OCI-LY3 (cell line): ENCODE data around the gene UTP3.
"Not testable (repeated sequence)": the region's sequence is repeated elsewhere in the genome, so short reads cannot be mapped to it uniquely, and the experiment has no call there.

Experiments
- H2AFZ ChIP-seq: fragments of 200-600, 300-600 bp; shearing (Covaris generic); 2 replicates; pipeline ENCODE4 v1.6.0; 2014; ENCODE audit warnings: antibody characterized with exemption, low read depth, low read length
- H3K27ac ChIP-seq: fragments of 200-600, 300-600 bp; sonication (generic); 2 replicates; pipeline ENCODE4 v1.5.1; 2014; ENCODE audit warnings: mild to moderate bottlenecking, low read length, moderate library complexity, mixed read lengths
- H3K27me3 ChIP-seq: fragments of 200-600, 300-600 bp; sonication (generic); 2 replicates; pipeline ENCODE4 v1.6.1; 2014; ENCODE audit warnings: low read depth, low read length, mixed read lengths
- H3K36me3 ChIP-seq: fragments of 200-600, 300-600 bp; sonication (generic); replicated peaks from 2 replicates; pipeline ENCODE3; 2014; ENCODE audit warnings: low read depth, low read length, mixed read lengths
- H3K4me1 ChIP-seq: fragments of 300-600, 200-600 bp; sonication (generic); 2 replicates; pipeline ENCODE4 v1.6.1; 2014; ENCODE audit warnings: low read length, mixed read lengths
- H3K4me2 ChIP-seq: fragments of 200-600, 300-600 bp; sonication (generic); 2 replicates; pipeline ENCODE4 v1.6.1; 2014; ENCODE audit warnings: low read length, mixed read lengths
- H3K4me3 ChIP-seq: fragments of 300-600, 200-600 bp; sonication (generic); 2 replicates; pipeline ENCODE4 v1.5.1; 2014; ENCODE audit warnings: antibody characterized with exemption, mild to moderate bottlenecking, low read length, moderate library complexity
- H3K79me2 ChIP-seq: fragments of 300-600, 200-600 bp; shearing (Covaris generic); 2 replicates; pipeline ENCODE4 v1.6.1; 2014; ENCODE audit warnings: mild to moderate bottlenecking, low read length, mixed read lengths
- H3K9ac ChIP-seq: fragments of 300-600, 200-600 bp; shearing (Covaris generic); 2 replicates; pipeline ENCODE4 v1.6.0; 2014; ENCODE audit warnings: mild to moderate bottlenecking, low read length, moderate library complexity
- H3K9me3 ChIP-seq: fragments of 200-600, 300-600 bp; shearing (Covaris generic); 2 replicates; pipeline ENCODE4 v1.6.1; 2014; ENCODE audit warnings: low read length, mixed read lengths; ENCODE audit not compliant: insufficient read depth
- H4K20me1 ChIP-seq: fragments of 200-600, 300-600 bp; sonication (generic); 2 replicates; pipeline ENCODE4 v1.6.1; 2016; ENCODE audit warnings: low read length, mixed read lengths; ENCODE audit not compliant: insufficient read depth
- CTCF ChIP-seq: fragments of 200-600, 300-600 bp; sonication (generic); IDR thresholded peaks from 2 replicates; pipeline ENCODE4 v1.5.1; 2014; ENCODE audit warnings: antibody characterized with exemption, low read length, low read depth
- EZH2phosphoT487 ChIP-seq: fragments of 200-600 bp; shearing (Covaris generic); IDR thresholded peaks from 2 replicates; pipeline ENCODE4 v1.6.1; 2018; ENCODE audit warnings: antibody characterized with exemption, mixed run types, low read depth

The UTP3 gene

DNA sequence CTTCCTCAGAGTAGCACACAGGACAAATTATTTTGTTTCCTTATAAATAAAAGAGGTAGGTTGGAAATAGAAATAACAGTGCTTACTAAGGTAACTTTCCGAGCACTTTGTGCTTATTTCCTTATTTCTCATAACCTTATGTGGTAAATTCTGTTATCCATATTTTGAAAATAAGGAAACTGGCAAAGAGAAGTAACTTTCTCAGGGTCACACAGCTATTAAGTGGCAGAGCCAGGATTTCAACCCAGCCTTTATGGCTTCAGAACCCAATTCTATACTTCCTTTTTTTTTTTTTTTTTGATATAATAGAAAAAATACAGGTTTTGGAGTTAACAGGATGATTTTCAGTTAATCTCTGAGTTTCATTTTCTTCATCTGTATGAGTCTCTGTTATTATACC is 3.3 kb downstream of the UTP3 start:
- Histone ChIP-seq H3K4me3 (no peak overlapping the region), H3K79me2 (peaks cover 56% of the 10 kb centered on the region), H2AFZ (no peak overlapping the region), H3K36me3 (peaks cover 10% of the 10 kb centered on the region), H3K4me2 (no peak overlapping the region), H3K9ac (no peak overlapping the region), H3K4me1 (peaks cover 15% of the 10 kb centered on the region), H3K27me3 (no peaks in the 10 kb centered on the region), H4K20me1 (no peaks in the 10 kb centered on the region), H3K27ac (no peak overlapping the region), H3K9me3 (no peaks in the 10 kb centered on the region)
- TF ChIP-seq CTCF (no peak), EZH2phosphoT487 (no peak)

DNA sequence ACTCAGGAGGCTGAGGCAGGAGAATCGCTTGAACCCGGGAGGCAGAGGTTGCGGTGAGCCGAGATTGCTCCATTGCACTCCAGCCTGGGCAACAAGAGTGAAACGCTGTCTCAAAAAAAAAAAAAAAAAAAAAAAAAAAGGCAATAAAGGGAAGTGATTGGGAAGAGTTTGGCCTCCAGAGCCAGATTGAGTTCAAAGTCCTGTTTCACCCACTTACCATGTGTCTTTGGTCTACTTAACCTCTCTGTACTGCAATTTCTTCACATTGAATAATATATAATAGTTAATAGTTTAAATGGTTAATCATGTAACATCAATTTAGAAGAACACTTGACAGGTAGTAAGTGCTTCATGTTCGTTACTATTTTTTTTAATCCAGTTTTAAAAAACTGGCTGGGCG is 6.3 kb downstream of the UTP3 start:
- H3K27me3 ChIP-seq = not testable (repeated sequence)

DNA sequence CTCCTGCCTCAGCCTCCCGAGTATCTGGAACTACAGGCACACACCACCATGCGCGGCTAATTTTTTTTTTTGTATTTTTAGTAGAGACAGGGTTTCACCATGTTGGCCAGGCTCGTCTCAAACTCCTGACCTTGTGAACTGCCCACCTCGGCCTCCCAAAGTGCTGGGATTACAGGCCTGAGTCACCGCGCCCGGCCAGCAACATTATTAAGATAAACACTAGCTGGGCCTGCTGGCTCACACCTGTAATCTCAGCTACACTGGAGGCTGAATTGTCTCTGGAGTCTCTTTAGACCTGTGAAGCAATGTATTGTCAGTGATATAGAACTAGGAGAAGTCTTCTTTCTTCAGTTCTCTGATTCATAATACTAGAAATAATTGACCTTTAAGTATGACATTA is 10.1 kb downstream of the UTP3 start:
- H3K79me2 ChIP-seq, H3K27me3 ChIP-seq, H3K4me3 ChIP-seq, H3K36me3 ChIP-seq, H3K27ac ChIP-seq, H3K4me2 ChIP-seq, H2AFZ ChIP-seq, H4K20me1 ChIP-seq, H3K4me1 ChIP-seq, H3K9ac ChIP-seq, H3K9me3 ChIP-seq: not testable (repeated sequence)

More for the DNA sequence above, 6.3 kb downstream of the UTP3 start:
- not testable (repeated sequence) for H3K4me3 ChIP-seq, H3K36me3 ChIP-seq, H3K9ac ChIP-seq, H3K27ac ChIP-seq, H4K20me1 ChIP-seq, H3K4me2 ChIP-seq, H3K9me3 ChIP-seq, H3K4me1 ChIP-seq, H2AFZ ChIP-seq
- peaks cover 32% of the 10 kb centered on the region for H3K79me2 ChIP-seq

- no peak for TF ChIP-seq EZH2phosphoT487
- TF ChIP-seq CTCF = no peak
- Histone ChIP-seq H3K9me3 (no peaks in the 10 kb centered on the region), H3K36me3 (no peaks in the 10 kb centered on the region), H3K4me1 (peaks cover 7% of the 10 kb centered on the region), H3K9ac (no peak overlapping the region), H2AFZ (no peak overlapping the region), H4K20me1 (no peaks in the 10 kb centered on the region), H3K27ac (no peak overlapping the region), H3K79me2 (no peaks in the 10 kb centered on the region; the same call in 1 of the 2 replicates), H3K4me3 (no peak overlapping the region), H3K4me2 (no peak overlapping the region), H3K27me3 (no peaks in the 10 kb centered on the region)
Measured at GRCh38 chr4:70700712-70701111, 12.4 kb downstream of the UTP3 start.

- H4K20me1 ChIP-seq = no peaks in the 10 kb centered on the region
- H3K36me3 ChIP-seq = no peaks in the 10 kb centered on the region
- H3K4me1 ChIP-seq = peaks cover 10% of the 10 kb centered on the region
- H3K27me3 ChIP-seq = no peaks in the 10 kb centered on the region
- H3K4me3 ChIP-seq = no peak overlapping the region
- H3K79me2 ChIP-seq = peaks cover 5% of the 10 kb centered on the region
- TF ChIP-seq EZH2phosphoT487 (no peak), CTCF (no peak)
- H3K9ac ChIP-seq = no peak overlapping the region
- no peak overlapping the region for H3K27ac ChIP-seq
- H3K9me3 ChIP-seq = no peaks in the 10 kb centered on the region
- no peak overlapping the region for H2AFZ ChIP-seq
- H3K4me2 ChIP-seq = no peak overlapping the region
Measured at GRCh38 chr4:70701271-70701670, 12.9 kb downstream of the UTP3 start.

- H3K9ac ChIP-seq, H4K20me1 ChIP-seq, H2AFZ ChIP-seq, H3K36me3 ChIP-seq, H3K27me3 ChIP-seq, H3K9me3 ChIP-seq, H3K4me2 ChIP-seq, H3K4me3 ChIP-seq, H3K27ac ChIP-seq: not testable (repeated sequence)
- H3K79me2 ChIP-seq = peaks cover 18% of the 10 kb centered on the region
- peaks cover 22% of the 10 kb centered on the region for H3K4me1 ChIP-seq
Measured at GRCh38 chr4:70702592-70702991, 14.3 kb downstream of the UTP3 start.
